ENCODE measurements around the gene UBA1.

Gene UBA1

DNA sequence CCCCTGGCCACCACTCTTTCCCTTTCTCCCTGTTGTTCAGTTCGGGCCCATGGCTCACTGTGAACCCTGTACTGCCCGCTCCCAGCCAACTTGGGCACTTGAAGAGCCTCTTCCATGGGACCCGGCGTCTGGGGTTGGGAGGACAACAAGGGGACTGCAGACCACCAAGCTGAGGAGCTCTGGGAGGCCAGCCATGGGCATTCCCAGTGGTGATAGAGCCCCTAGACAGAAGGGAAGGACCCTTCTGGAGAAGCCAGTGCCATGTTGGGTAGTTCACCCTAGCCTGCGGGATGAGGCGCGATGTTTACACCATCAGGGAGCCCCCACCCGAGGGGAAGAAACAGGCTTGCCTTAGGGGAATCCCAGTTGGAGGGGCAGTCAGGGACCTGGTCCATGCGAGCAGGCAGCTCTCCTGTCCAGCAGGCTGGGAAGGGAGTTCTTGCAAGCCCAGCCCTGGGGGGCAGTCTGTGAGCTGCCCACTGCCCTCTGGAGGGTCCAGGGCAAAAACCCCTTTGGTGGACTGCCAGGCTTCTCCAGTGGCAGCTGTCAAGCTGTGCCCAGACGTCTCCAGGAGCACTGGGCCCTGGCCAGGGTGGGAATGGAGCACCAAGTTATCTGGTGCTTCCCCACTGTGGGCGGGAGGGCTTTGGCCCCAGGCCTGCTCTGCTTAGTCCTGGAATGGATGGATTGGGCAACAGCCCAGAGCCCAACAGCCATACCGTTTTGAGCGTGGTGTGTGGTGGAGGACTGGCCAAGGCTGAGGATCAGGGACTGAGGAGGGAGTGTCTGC, 23.7 kb upstream of the UBA1 start:
- in situ Hi-C loops (cut with MboI; ENCODE audit: low sequenced_read_pairs) = no loop called here

DNA sequence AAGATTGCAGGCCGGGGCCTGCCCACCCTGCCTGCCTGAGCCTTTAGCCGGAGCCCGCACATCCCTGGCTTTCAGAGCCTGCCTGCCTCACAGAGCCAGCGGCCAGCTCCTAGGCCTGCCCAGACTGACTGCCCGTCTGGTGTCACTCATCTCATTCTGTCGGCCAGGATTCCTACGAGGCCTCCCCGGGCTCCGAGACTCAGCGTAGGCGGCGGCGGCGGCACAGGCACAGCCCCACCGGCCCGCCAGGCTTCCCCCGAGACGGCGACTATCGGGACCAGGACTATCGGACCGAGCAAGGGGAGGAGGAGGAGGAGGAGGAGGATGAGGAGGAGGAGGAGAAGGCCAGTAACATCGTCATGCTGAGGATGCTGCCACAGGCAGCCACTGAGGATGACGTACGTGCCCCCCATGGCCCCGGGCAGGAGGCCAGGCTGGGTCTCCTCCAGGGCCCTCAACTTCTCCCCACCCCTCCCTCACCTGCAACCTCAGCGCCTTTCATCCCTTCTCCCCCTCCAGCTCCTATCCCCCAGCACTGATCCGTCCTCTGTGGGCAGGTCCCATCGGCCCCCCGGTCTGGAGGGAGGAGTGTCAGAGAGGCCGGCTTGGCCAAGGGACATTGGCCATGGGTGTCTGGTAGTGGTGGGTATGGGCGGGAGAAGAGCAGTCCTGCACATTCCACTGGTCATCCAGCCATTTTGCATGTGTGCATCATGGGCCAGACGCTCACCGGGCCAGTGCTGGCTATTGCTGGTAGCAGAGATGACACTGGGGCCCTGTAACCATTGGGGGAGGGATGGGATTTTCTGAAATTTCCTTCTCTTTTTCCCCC, 22.6 kb upstream of the UBA1 start:
- in situ Hi-C loops (cut with MboI; ENCODE audit: low sequenced_read_pairs) = no loop called here

DNA sequence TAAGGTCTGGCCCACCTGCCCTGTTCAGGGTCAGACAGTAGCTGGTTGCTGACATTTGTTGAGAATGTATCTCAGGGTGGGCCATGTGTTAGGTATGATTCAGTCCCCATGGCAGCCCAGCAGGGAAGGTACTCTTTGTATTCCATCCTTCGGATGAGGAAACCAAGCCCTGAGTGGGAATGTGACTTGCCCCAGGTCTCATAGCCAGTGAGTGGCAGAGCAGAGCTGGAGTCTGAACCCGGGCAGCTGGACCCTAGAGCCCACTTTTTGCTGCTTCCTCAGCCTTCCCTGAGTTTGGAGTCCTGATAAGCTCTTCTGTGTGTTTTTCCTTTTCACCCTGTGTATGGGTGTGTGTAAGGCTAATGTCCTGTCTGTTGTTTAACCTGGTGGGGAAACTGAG, 21.6 kb upstream of the UBA1 start:
- in situ Hi-C loops (cut with MboI; ENCODE audit: low sequenced_read_pairs) = no loop called here

DNA sequence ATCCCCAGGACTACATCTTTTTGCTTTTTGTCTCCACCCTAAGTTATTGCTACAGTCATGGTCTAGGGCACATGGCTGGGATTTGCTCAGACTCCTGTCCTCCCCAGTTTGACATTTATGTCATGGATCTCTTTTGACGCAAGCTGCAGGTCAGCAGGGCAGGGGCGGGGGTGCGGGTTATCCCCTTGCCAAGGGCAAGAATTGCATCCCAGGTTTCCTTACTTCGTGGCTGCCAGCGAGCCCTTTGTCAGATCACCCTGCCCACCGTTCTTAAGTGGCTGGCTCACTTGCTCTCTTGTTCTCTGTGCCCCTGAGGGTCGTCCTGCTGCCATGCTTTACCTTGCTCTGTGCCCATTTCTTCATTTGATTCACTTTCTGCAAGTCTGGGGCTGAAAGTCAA, 21.1 kb upstream of the UBA1 start:
- in situ Hi-C loops (cut with MboI; ENCODE audit: low sequenced_read_pairs) = no loop called here

DNA sequence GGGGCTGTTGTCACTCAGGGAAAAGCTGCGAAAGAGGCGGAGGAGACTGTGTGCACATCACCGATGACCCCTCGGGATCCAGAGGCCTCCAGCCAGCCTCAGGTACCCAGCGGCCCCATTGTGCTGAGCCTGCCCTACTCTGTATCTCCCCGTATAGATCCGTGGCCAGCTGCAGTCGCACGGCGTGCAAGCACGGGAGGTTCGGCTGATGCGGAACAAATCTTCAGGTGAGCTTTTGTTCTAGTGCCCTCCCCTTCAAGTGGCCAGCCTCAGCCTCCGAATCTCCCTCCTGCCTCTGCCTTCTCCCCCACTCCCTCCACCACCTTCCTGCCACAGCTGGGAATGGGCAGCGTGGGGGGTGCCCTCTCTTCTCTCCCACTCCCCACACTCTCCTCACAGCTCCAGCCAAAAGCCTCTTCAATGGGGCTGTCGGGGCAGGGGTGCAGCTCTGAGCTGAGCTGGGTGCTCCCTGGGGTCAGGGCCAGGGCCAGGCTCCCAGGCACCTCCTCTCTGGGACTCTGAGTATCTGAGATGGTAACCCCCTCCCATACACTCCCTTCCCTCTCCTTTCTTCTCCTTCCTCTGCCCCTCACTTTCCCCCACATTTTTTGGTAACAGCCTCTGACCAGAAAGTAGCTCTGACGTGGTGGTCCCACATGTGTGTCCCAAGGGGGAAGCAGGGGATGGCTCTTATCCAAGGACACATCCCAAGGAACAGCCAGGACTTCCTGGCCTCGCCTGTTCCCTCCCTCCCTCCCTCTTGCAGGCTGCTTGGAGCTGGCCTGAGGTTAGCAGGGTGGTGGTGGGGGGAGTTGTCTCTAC, 20.4 kb upstream of the UBA1 start:
- in situ Hi-C loops (cut with MboI; ENCODE audit: low sequenced_read_pairs) = no loop called here

DNA sequence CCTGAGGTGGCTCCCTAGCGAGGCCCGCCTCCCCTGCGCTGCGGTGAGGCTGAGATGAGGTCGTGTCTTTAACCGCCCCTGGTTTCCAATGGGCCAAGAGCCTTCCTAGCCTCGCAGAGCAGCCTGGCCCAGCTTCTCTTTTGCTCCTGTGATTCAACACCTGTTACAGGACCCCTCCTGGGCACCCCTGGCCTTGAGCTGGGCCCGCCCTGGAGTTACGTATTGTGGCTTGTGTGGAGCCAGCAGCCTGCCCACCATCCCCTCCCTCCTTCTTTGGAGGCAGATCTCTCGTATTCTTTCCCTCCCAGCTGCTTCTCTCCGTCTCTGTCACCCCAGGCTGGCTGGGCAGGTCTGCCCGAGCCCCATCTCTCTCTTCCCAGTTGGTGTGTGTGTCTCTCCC, 19.3 kb upstream of the UBA1 start:
- in situ Hi-C loops (cut with MboI; ENCODE audit: low sequenced_read_pairs) = no loop called here

DNA sequence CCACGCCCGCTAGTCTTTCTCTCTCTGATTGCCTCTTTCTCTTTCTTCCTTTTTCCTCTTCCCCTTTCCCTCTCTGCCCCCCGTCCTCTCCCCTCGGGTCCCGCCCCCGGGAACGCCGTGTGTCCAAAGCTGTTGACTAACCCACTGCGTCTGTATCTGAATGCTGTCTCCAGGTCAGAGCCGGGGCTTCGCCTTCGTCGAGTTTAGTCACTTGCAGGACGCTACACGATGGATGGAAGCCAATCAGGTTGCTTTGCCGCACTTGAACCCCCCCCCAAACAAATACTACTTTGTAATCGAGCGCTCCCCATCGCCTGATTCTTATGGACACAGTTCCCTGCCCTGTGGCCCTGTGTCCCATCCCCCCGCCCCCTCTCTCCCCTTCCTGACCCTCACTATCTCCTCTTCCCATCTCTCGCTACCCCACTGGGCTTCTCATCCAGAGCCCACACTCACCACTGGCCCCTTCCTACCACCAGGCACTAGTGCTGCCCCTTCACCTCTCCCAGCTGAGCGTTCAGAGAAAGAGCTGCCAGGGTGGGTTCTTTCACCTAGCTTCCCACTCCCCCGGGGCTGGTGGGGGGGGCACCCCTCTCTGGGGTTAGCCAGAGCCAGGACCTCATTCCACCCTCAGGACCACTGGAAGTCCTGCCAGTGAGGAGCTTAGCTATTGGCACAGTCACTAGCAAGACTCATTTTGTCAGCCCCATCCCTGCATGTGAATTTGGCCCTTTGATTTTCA, 18.6 kb upstream of the UBA1 start:
- in situ Hi-C loops (cut with MboI; ENCODE audit: low sequenced_read_pairs) = no loop called here

DNA sequence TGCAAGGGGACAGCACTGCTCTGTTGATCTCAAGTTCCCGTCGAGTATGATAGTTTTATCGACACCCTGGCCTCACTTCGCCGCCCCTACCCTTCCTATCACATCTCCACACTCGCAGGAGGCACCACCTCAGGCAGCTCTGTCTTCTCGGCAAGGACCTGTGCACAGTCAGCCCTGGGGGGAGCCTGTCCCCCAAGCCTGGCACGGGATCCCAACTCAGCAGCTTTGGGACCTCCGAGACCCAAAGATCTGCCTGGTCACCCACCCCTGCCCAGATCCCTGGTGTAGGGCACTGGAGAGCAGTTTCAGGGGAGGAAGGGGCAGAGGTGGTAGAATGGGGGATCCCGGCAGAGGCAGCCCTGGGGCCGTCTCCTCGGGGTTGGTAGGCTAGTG, 18.0 kb upstream of the UBA1 start:
- in situ Hi-C loops (cut with MboI; ENCODE audit: low sequenced_read_pairs) = no loop called here

DNA sequence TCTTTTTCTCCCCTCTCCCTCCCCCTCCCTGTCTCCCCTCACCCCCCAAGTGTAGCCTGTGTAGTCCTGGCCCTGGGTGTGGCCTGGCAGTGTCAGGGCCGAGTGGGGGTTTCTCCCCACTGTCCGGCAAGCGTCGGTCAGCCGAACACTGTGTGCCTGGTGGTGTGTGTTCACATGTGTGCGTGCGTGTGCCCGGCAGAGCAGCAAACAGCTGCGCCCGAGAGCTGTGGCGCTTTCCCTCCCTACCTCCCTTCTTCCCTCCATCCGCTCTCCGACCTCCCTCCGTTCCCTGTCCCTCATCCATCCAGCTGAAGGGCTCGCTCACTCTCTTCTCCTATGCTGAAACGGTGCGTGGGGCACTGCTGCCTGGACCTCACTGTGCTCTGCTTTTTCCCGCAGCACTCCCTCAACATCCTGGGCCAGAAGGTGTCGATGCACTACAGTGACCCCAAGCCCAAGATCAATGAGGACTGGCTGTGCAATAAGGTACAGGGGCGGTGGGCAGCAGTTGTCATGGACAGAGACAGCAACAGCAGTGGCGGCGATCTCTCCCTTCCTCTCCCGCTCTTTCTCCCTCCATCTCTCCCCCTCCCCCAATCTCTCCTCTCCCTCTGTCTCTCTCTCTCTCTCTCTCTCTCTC, 17.4 kb upstream of the UBA1 start:
- in situ Hi-C loops (cut with MboI; ENCODE audit: low sequenced_read_pairs) = no loop called here

DNA sequence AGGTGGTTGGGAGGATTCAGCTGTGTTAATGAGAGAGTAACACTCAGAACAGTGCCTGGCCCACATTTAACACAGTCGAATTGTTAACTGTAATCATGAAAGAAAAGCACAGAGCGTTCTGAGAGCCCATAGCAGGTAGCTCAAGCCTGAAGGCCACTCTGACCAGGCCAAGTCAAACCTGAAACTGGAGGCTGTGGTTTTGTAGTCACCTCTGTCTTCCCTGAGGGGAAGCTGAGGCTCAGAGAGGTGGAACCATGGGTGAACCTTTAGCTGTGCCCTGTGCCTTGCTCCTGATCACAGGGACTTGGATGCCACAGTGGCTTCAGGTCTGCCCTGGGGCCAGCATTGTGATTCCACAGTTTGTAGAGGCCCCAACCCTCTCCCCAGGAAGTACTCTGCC, 16.6 kb upstream of the UBA1 start:
- in situ Hi-C loops (cut with MboI; ENCODE audit: low sequenced_read_pairs) = no loop called here

DNA sequence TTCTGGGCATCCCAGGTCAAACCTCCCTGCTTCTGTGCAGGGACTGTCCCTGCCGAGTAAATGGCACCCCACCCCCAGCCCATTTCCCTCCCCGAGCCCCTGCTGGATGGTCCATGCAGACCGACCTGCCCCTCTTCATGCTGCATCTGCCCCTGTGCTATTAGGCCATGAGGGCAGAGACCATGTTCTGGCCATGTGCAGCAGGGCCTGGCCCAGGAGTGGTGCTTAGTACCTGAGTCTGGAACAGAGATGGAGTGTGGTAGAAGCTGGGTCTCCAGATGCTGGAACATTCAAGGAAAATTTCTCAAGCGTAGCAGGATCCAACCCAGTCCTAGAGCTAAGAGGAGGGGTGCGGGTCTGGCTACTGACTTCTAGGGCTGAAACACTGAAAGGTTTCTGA, 15.3 kb upstream of the UBA1 start:
- in situ Hi-C loops (cut with MboI; ENCODE audit: low sequenced_read_pairs) = no loop called here

DNA sequence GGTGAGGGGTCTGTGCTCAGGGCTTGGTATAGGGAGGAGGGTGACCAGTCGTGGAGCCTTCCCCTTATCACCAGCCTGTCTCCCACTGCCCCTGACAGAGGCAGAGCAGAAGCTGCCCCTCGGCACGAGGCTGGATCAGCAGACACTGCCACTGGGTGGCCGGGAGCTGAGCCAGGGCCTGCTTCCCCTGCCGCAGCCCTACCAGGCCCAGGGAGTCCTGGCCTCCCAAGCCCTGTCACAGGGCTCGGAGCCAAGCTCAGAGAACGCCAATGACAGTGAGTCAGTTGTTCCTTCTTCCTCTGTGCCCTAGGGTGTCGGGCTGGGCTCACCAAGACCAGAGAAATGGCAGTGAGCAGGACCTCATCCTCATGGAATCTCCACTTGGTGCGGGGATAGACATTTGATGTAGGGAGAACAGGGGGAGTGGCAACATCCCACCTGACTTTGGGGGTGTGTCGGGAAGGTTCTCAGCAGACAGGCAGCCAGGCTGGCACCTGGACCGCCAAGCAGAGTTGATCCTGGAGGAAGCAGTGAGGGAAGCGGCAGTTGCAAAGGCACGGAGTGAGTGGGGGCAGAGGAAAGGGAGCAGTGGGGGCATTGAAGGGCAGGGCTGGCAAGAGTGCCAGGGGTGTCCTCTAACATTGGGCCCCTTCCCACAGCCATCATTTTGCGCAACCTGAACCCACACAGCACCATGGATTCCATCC, 14.3 kb upstream of the UBA1 start:
- in situ Hi-C loops (cut with MboI; ENCODE audit: low sequenced_read_pairs) = no loop called here

DNA sequence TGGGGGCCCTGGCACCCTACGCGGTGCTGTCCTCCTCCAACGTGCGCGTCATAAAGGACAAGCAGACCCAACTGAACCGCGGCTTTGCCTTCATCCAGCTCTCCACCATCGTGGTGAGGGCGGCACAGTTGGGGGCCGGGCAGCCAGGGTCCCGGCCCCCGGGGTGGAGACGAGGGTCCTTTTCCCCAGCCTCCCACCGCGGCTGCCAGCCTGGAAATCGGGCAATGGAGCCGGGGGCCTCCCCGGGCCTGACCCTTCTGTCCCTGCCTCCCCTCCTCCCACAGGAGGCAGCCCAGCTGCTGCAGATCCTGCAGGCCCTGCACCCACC, 13.7 kb upstream of the UBA1 start:
- in situ Hi-C loops (cut with MboI; ENCODE audit: low sequenced_read_pairs) = no loop called here

DNA sequence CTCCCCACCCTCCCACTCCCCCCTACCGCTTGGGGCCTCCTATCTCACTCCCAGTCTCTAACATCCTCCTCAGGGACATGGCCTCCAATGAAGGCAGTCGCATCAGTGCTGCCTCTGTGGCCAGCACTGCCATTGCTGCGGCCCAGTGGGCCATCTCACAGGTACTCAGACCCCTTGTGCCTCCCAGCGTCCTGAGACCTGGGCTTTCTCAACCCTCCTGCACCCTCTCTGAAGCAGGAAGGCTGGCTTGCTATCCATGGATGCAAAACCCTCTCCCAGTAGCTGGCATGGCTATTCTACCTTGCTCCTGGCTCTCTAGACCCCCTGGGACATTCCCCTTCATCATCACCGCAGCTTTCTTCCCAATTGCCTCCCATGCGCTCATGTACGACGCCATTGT, 13.3 kb upstream of the UBA1 start:
- in situ Hi-C loops (cut with MboI; ENCODE audit: low sequenced_read_pairs) = no loop called here

DNA sequence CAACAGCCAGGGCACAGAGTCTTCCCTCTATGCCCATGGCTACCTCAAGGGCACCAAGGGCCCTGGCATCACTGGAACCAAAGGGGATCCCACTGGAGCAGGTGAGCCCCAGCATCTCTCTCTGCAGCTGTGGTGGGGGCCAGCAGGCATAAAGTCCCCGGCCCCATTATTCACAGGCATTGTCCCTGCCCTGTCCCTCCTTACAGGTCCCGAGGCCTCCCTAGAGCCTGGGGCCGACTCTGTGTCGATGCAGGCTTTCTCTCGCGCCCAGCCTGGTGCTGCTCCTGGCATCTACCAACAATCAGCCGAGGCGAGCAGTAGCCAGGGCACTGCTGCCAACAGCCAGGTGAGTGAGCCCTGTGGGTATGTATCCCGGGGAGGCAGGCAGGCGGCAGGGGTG, 12.3 kb upstream of the UBA1 start:
- in situ Hi-C loops (cut with MboI; ENCODE audit: low sequenced_read_pairs) = no loop called here

DNA sequence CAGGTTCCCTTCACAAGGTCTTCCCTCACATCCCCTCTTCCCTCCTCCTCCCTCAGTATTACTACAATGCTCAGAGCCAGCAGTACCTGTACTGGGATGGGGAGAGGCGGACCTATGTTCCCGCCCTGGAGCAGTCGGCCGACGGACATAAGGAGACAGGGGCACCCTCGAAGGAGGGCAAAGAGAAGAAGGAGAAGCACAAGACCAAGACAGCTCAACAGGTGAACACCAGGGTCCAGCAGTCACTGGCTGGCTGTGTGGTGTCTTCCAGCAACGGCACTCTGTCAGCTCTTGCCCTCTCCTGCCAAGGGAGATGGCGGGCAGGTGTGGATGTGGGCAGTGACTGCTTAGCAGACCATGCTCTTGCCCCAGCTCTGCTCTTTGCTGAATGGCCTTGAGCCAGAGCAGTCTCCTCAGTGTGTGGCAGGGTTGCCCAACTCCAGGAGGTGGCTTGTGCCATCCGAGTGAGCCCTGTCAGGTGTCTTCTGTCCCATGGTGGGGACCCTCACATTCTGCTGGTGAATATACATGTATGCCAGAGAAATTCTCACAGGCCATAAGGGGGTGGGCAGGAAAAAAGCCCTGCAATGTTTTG, 11.4 kb upstream of the UBA1 start:
- in situ Hi-C loops (cut with MboI; ENCODE audit: low sequenced_read_pairs) = no loop called here

DNA sequence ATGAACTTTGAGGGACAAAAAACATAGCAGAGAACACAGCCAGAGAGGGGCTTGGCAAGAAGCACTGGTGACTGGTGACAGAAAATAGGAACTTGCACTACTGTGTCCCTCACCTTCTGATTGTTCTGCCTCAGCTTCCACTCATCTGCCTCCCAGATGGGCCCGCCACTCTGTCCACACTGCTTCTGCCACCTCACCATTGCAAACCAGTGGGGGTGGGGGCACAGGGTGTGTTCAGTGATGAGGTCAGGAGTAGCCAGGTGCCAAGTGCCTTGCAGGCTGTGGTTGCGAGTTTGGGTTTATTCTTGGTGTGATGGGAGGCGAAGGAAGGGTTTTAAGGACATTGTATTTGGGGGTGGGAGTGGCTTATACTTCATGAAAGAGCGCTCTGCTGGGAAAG, 9.1 kb upstream of the UBA1 start:
- in situ Hi-C loops (cut with MboI; ENCODE audit: low sequenced_read_pairs) = no loop called here

DNA sequence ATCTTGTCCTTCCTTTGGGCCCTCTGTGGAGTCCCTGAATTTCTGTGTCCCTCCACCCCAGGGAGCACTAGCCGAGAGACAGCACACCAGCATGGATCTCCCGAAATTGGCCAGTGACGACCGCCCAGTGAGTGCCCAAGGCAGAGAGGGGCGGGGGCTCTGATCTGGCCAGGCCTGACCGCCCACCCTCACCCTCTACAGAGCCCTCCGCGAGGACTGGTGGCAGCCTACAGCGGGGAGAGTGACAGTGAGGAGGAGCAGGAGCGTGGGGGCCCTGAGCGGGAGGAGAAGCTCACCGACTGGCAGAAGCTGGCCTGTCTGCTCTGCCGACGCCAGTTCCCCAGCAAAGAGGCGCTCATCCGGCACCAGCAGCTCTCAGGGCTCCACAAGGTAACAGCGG, 8.4 kb upstream of the UBA1 start:
- in situ Hi-C loops (cut with MboI; ENCODE audit: low sequenced_read_pairs) = no loop called here

DNA sequence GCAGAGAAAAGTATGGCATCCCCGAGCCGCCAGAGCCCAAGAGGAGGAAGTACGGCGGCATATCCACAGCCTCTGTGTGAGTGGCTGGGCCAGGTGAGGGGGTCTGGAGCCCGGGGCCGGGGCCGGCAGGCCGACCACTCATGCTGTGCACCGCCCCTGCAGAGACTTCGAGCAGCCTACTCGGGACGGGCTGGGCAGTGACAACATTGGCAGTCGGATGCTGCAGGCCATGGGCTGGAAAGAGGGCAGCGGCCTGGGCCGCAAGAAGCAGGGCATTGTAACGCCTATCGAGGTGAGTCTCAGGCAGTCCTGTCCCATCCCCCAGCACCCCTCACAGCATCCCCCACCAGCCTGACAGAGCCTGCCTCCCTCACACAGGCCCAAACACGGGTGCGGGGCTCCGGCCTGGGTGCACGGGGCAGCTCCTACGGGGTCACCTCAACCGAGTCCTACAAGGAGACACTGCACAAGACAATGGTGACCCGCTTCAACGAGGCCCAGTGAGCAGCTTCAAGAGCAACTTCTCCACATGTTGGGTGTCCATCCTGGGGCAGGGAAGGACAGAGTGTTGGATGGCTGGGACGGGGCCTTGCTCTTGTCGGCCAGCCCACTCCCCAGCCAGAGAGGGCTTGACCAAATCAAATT, 7.4 kb upstream of the UBA1 start:
- in situ Hi-C loops (cut with MboI; ENCODE audit: low sequenced_read_pairs) = no loop called here
